GM12878 (cell line): ENCODE data around the gene RASA1. TPM values are rescaled to one million over a fixed set of nuclear protein-coding genes. Genes with fewer than 3 reads are reported as not detected.

Source experiments
- ATAC-seq: fragments of 200-7000 bp; cut with Tn5 transposase; 3 replicates; pipeline ENCODE4 v1.9.1; 2020; ENCODE audit warnings: mild to moderate bottlenecking, moderate library complexity
- BruUV-seq: library from RNA; stranded (reverse); fragments of 400-500 nt; replicated peaks from 2 replicates; lab custom pipeline; 2021; lab: Mats Ljungman, UMichigan
- CTCF ChIA-PET: fragments of 300-600 bp; sonication (Branson Sonifier 250); formaldehyde crosslinking; extraction: SDS; loops from one replicate; lab custom pipeline; 2021; ENCODE audit warnings: inconsistent platforms; lab: Yijun Ruan, JAX
- POLR2A ChIA-PET: fragments of 350-600 bp; formaldehyde crosslinking; extraction: SDS; loops from one replicate; lab custom pipeline; 2021; ENCODE audit warnings: inconsistent platforms; lab: Charles Lee
- RAD21 ChIA-PET: fragments of 300-600 bp; sonication (Branson Sonifier 250); formaldehyde crosslinking; loops from one replicate; lab custom pipeline; 2023; ENCODE audit warnings: antibody characterized with exemption; ENCODE audit not compliant: unreplicated experiment; lab: Charles Lee
- SMC1A ChIA-PET: fragments of 300-600 bp; sonication (Branson Sonifier 250); formaldehyde crosslinking; loops from one replicate; lab custom pipeline; 2023; ENCODE audit not compliant: unreplicated experiment, uncharacterized antibody; lab: Charles Lee
- DNase-seq: peaks from one replicate; pipeline ENCODE4 v3.0.0-alpha.2; 2011; ENCODE audit warnings: low read depth, low spot score
- FAIRE-seq: peaks from 3 replicates; lab custom pipeline; 2011; peaks lifted over from hg19 to GRCh38; lab: Jason Lieb, UNC
- H2AFZ ChIP-seq: 2 replicates; pipeline ENCODE4 v1.6.0; 2011; ENCODE audit warnings: low read depth, low read length, control low read depth; ENCODE audit not compliant: control insufficient read depth
- H3K27ac ChIP-seq: 2 replicates; pipeline ENCODE4 v1.5.1; 2011; ENCODE audit warnings: control low read depth; ENCODE audit not compliant: control insufficient read depth, insufficient read depth
- H3K27me3 ChIP-seq, 2 experiments: replicated peaks in 1 of 2; 2 replicates each; pipeline versions ENCODE4 v1.6.0 to v1.6.1; 2011; ENCODE audit warnings: low read length in 1 of 2; ENCODE audit not compliant: control insufficient read depth in 2 of 2, insufficient read depth in 2 of 2
- H3K36me3 ChIP-seq, 2 experiments: 2 replicates each; pipeline ENCODE4 v1.5.1; 2011; ENCODE audit warnings: low read length in 1 of 2; ENCODE audit not compliant: control insufficient read depth in 2 of 2, insufficient read depth in 2 of 2
- H3K4me1 ChIP-seq: 2 replicates; pipeline ENCODE4 v1.6.1; 2011; ENCODE audit warnings: mild to moderate bottlenecking, low read length, moderate library complexity, mixed read lengths; ENCODE audit not compliant: control insufficient read depth, insufficient read depth
- H3K4me2 ChIP-seq: 2 replicates; pipeline ENCODE4 v1.6.0; 2011; ENCODE audit warnings: control low read depth; ENCODE audit not compliant: control insufficient read depth, insufficient read depth
- H3K4me3 ChIP-seq: fragments of 200-600 bp; sonication (generic); 2 replicates; pipeline ENCODE4 v1.5.1; 2016
- H3K79me2 ChIP-seq: 2 replicates; pipeline ENCODE4 v1.6.0; 2011; ENCODE audit warnings: low read length; ENCODE audit not compliant: control insufficient read depth, insufficient read depth
- H3K9ac ChIP-seq: 2 replicates; pipeline ENCODE4 v1.8.0; 2011; ENCODE audit warnings: low read length, control low read depth, mixed read lengths; ENCODE audit not compliant: control insufficient read depth, insufficient read depth
- H3K9me3 ChIP-seq: replicated peaks from 3 replicates; pipeline ENCODE4 v1.5.1; 2011; ENCODE audit warnings: mild to moderate bottlenecking, low read length; ENCODE audit not compliant: control insufficient read depth, insufficient read depth
- H4K20me1 ChIP-seq: 2 replicates; pipeline ENCODE4 v1.6.0; 2011; ENCODE audit not compliant: control insufficient read depth, insufficient read depth
- ATF2 ChIP-seq: IDR thresholded peaks from 2 replicates; pipeline ENCODE4 v1.6.1; 2012; ENCODE audit warnings: low read length, inconsistent platforms
- ATF7 ChIP-seq: fragments of 450-650 bp; IDR thresholded peaks from 2 replicates; pipeline ENCODE4 v1.6.1; 2016; ENCODE audit warnings: low read depth, mild to moderate bottlenecking
- BACH1 ChIP-seq: fragments of 450-650 bp; IDR thresholded peaks from 2 replicates; pipeline ENCODE4 v1.6.1; 2017; ENCODE audit warnings: mild to moderate bottlenecking, borderline replicate concordance
- IKZF2 ChIP-seq, 2 experiments: fragments of 450-650 bp; IDR thresholded peaks; 2 replicates each; pipeline ENCODE4 v1.6.1; 2017; ENCODE audit warnings: mild to moderate bottlenecking in 2 of 2, moderate library complexity in 2 of 2
- MEF2B ChIP-seq: fragments of 450-650 bp; IDR thresholded peaks from 2 replicates; pipeline ENCODE4 v1.6.1; 2018; ENCODE audit warnings: mild to moderate bottlenecking, moderate library complexity; ENCODE audit not compliant: partially characterized antibody, poor library complexity, severe bottlenecking
- YBX1 ChIP-seq: fragments of 450-650 bp; IDR thresholded peaks from 2 replicates; pipeline ENCODE4 v1.6.1; 2016; ENCODE audit warnings: antibody characterized with exemption
- YY1 ChIP-seq: IDR thresholded peaks from 2 replicates; pipeline ENCODE4 v1.6.1; 2011; ENCODE audit warnings: low read depth, mild to moderate bottlenecking, low read length
- WGBS: methylation state at CpG from one replicate; pipeline ENCODE4 v1.1.6; 2016; ENCODE audit warnings: low lambda C conversion rate; ENCODE audit not compliant: insufficient replicate concordance, insufficient coverage; ENCODE audit errors: missing lambda C conversion rate; 5-methylcytosine and 5-hydroxymethylcytosine counted together
- in situ Hi-C: fragments of 300-500 bp; cut with MboI; formaldehyde crosslinking; loops from 9 replicates; pipeline ENCODE4 v1.14.3; 2018; ENCODE audit warnings: mixed read lengths
- intact Hi-C: fragments of 100-400 bp; cut with micrococcal nuclease; formaldehyde crosslinking; loops from one replicate; pipeline ENCODE4 v1.14.2; 2022; ENCODE audit not compliant: unreplicated experiment
- polyA plus RNA-seq, 11 experiments: library from polyadenylated mRNA; depleted of rRNA in 4 of 11; unstranded in 6 of 11; stranded (reverse) in 5 of 11; fragments of >200 nt; fragmentation: Nextera tagmentation in 4 of 11; fragmentation: Illumina TruSeq in 1 of 11; extraction: Ambion mirVana in 4 of 11; extraction: Trizol in 1 of 11; gene quantifications; 1 replicate in 1 of 11; 2 replicates in 10 of 11; pipeline versions ENCODE4 v1.2.1 to v1.2.3, GENCODE V29; 2011 to 2016; ENCODE audit warnings: inconsistent platforms in 2 of 11, missing spikeins in 2 of 11, low read depth in 1 of 11
- total RNA-seq, 4 experiments: library from RNA; depleted of rRNA in 3 of 4; stranded (reverse); fragments of >200 nt in 3 of 4; fragmentation: Illumina TruSeq in 1 of 4; extraction: Trizol in 1 of 4; gene quantifications; 2 replicates each; pipeline versions ENCODE4 v1.2.1 to v1.2.3, GENCODE V29; 2013 to 2021

RASA1 gene
- total and polyA plus RNA-seq, 10 of the 15 experiments (the other 5 are each of a cell fraction or from before 2014, with no cell fraction given), result 7.8 to 72.3 (median 21.8) TPM

- H3K9me3 ChIP-seq, result peaks cover 14% of the 10 kb centered on the region; the same call in 2 of the 3 replicates
- no peak overlapping the region for H3K9ac ChIP-seq
- intact Hi-C loops, result no loop called here
- H3K27me3 ChIP-seq, result no peaks in the 10 kb centered on the region
- H2AFZ ChIP-seq, result peak overlapping the region; percentile 0; the same call in 1 of the 2 replicates
- in situ Hi-C loops, result loop anchor here (5.0 kb wide), 1 partner anchor 116 kb away; no protein-coding TSS in a partner anchor
- CTCF ChIA-PET, result interaction anchor here (0.6 to 2.4 kb wide), 3 partner anchors 38 to 167 kb away, joined by 3 to 8 read pairs (median 7); no protein-coding TSS in a partner anchor
- no peak for FAIRE-seq
- H3K4me1 ChIP-seq, result peaks cover 21% of the 10 kb centered on the region
- POLR2A ChIA-PET, result interaction anchor here (2.3 kb wide), 1 partner anchor 117 kb away, joined by 7 read pairs; no protein-coding TSS in a partner anchor
- H3K4me2 ChIP-seq, result no peak overlapping the region
- RAD21 ChIA-PET, result interaction anchor here (1.2 to 7.2 kb wide), 4 partner anchors 35 to 122 kb away, joined by 3 to 81 read pairs (median 20); partner anchors contain the start of gene RASA1
- 0 out of 2 replicates have a peak overlapping the region, but pooled peaks have one; percentile 1 for H3K27ac ChIP-seq
- no peaks in the 10 kb centered on the region for H3K36me3 ChIP-seq
- SMC1A ChIA-PET, result interaction anchor here (1.0 to 6.4 kb wide), 13 partner anchors 9 to 163 kb away, joined by 3 to 43 read pairs (median 11); partner anchors contain the start of gene RASA1
- BruUV-seq, result no TSS peak
- no peaks in the 10 kb centered on the region for H4K20me1 ChIP-seq
- H3K79me2 ChIP-seq, result no peaks in the 10 kb centered on the region
- TF ChIP-seq ATF2 (peak; percentile 53; the same call in 1 of the 2 replicates), YBX1 (no peak), BACH1 (no peak), MEF2B (peak; percentile 77), ATF7 (peak; percentile 65), IKZF2 (IDR thresholded peaks at IDR 0.05) (peak in 1 of 2 experiments; percentile 15; a peak in 1 of 4 replicates), YY1 (0 out of 2 replicates have a peak, but pooled peaks have one; percentile 28)
- no peak overlapping the region for H3K4me3 ChIP-seq
- ATAC-seq, result peak; percentile 27
- DNase-seq, result no peak
- 93% methylated on average over 2 of the region's 2 CpGs for WGBS
Observed at GRCh38 chr5:87233143-87233542, 34.5 kb upstream of the RASA1 start.
